KBM-7 (cell line): ENCODE results near the gene ERC2.

Experiments used
- DNase-seq: peaks from one replicate; pipeline ENCODE4 v3.0.0-alpha.2; 2015
- in situ Hi-C: fragments of 300-500 bp; cut with MboI; formaldehyde crosslinking; loops from 2 replicates; pipeline ENCODE4 v1.14.3; 2020; ENCODE audit warnings: low sequenced_read_pairs, low pct_unique_long_range_greater_than_20kb, mixed read lengths

Gene ERC2

GRCh38 chr3:55620351-55621025, 847.8 kb downstream of the ERC2 start:
- in situ Hi-C loops, result no loop called here
- no peak for DNase-seq

- DNase-seq, result no peak
- in situ Hi-C loops, result no loop called here
Observed at GRCh38 chr3:55619046-55619808, 849.0 kb downstream of the ERC2 start.

- no peak for DNase-seq
- in situ Hi-C loops, result no loop called here
Observed at GRCh38 chr3:55617385-55617784, 850.9 kb downstream of the ERC2 start.

GRCh38 chr3:55616803-55617202, 851.5 kb downstream of the ERC2 start:
- in situ Hi-C loops, result no loop called here
- no peak for DNase-seq

- in situ Hi-C loops, result no loop called here
- DNase-seq, result no peak
Observed at GRCh38 chr3:55615694-55616295, 852.5 kb downstream of the ERC2 start.

- no peak for DNase-seq
- in situ Hi-C loops, result no loop called here
Observed at GRCh38 chr3:55615039-55615693, 853.1 kb downstream of the ERC2 start.

- in situ Hi-C loops, result no loop called here
- DNase-seq, result no peak
Observed at GRCh38 chr3:55611121-55611520, 857.1 kb downstream of the ERC2 start.

- no peak for DNase-seq
- in situ Hi-C loops, result no loop called here
Observed at GRCh38 chr3:55609230-55609827, 858.9 kb downstream of the ERC2 start.

- no peak for DNase-seq
Observed at GRCh38 chr3:55608301-55608937, 859.8 kb downstream of the ERC2 start.

GRCh38 chr3:55607844-55608243, 860.4 kb downstream of the ERC2 start:
- no peak for DNase-seq
- in situ Hi-C loops, result no loop called here

More at GRCh38 chr3:55608301-55608937, 859.8 kb downstream of the ERC2 start:
- in situ Hi-C loops, result no loop called here

- no peak for DNase-seq
- in situ Hi-C loops, result no loop called here
Observed at GRCh38 chr3:55607175-55607574, 861.1 kb downstream of the ERC2 start.

- in situ Hi-C loops, result no loop called here
- no peak for DNase-seq
Observed at GRCh38 chr3:55605443-55606236, 862.6 kb downstream of the ERC2 start.

GRCh38 chr3:55604846-55605245, 863.4 kb downstream of the ERC2 start:
- in situ Hi-C loops, result no loop called here
- DNase-seq, result no peak

GRCh38 chr3:55604402-55604801, 863.9 kb downstream of the ERC2 start:
- DNase-seq, result no peak
- in situ Hi-C loops, result no loop called here

- DNase-seq, result no peak
- in situ Hi-C loops, result no loop called here
Observed at GRCh38 chr3:55601366-55602080, 866.7 kb downstream of the ERC2 start.

- no peak for DNase-seq
- in situ Hi-C loops, result no loop called here
Observed at GRCh38 chr3:55598224-55598623, 870.0 kb downstream of the ERC2 start.

GRCh38 chr3:55597641-55598040, 870.6 kb downstream of the ERC2 start:
- in situ Hi-C loops, result no loop called here
- no peak for DNase-seq

GRCh38 chr3:55596212-55596611, 872.1 kb downstream of the ERC2 start:
- in situ Hi-C loops, result no loop called here
- no peak for DNase-seq
